ENCODE measurements around the gene ZG16B.

ZG16B gene

GRCh38 chr16:2822158-2822495, 8.0 kb upstream of the ZG16B start:
- no peak for FAIRE-seq
- no peak for DNase-seq (ENCODE audit: insufficient read length, low spot score)
- no peak for TF ChIP-seq POLR2A (IDR thresholded peaks at IDR 0.05; ENCODE audit: low read depth, low read length)
- TF ChIP-seq POLR2AphosphoS5 (IDR thresholded peaks at IDR 0.05; ENCODE audit: low read depth, low read length) = no peak
- TF ChIP-seq SPI1 (IDR thresholded peaks at IDR 0.05; ENCODE audit: low read depth, low read length) = no peak
- no peak for TF ChIP-seq POU2F2 (IDR thresholded peaks at IDR 0.05; ENCODE audit: low read depth, low read length)
- TF ChIP-seq TAF1 (IDR thresholded peaks at IDR 0.05; ENCODE audit: low read depth, low read length) = no peak
- TF ChIP-seq PAX5 (IDR thresholded peaks at IDR 0.05; ENCODE audit: insufficient read depth, low read length, severe bottlenecking) = no peak

GRCh38 chr16:2822496-2822895, 7.6 kb upstream of the ZG16B start:
- FAIRE-seq (no peak), DNase-seq (ENCODE audit: insufficient read length, low spot score) (no peak)
- TF ChIP-seq SPI1 (IDR thresholded peaks at IDR 0.05; ENCODE audit: low read depth, low read length) (no peak), TAF1 (IDR thresholded peaks at IDR 0.05; ENCODE audit: low read depth, low read length) (no peak), PAX5 (IDR thresholded peaks at IDR 0.05; ENCODE audit: insufficient read depth, low read length, severe bottlenecking) (no peak), POLR2A (IDR thresholded peaks at IDR 0.05; ENCODE audit: low read depth, low read length) (no peak), POLR2AphosphoS5 (IDR thresholded peaks at IDR 0.05; ENCODE audit: low read depth, low read length) (no peak)

DNA sequence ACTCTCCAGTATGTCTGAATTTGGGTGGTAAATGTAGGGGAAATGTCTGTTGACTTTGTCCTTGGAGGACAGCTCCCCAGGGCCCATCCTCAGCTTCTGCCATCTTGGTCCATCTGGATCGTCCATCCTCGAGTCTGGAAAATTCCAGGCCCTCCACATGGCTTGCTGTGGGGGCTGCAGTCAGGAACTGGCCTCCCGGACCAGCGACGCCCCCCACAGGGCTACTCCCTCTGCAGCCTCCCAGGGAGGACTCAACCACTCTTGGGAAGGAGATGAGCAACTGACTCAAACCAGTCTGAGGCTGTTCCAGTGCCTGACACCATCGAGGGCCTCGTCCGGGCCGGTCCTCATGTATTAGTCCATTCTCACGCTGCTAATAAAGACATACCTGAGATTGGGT, 5.5 kb upstream of the ZG16B start:
- FAIRE-seq (no peak), DNase-seq (ENCODE audit: insufficient read length, low spot score) (no peak)
- TF ChIP-seq POLR2A (IDR thresholded peaks at IDR 0.05; ENCODE audit: low read depth, low read length) (no peak), SPI1 (IDR thresholded peaks at IDR 0.05; ENCODE audit: low read depth, low read length) (no peak), POLR2AphosphoS5 (IDR thresholded peaks at IDR 0.05; ENCODE audit: low read depth, low read length) (no peak), POU2F2 (IDR thresholded peaks at IDR 0.05; ENCODE audit: low read depth, low read length) (no peak), PAX5 (IDR thresholded peaks at IDR 0.05; ENCODE audit: insufficient read depth, low read length, severe bottlenecking) (no peak), TAF1 (IDR thresholded peaks at IDR 0.05; ENCODE audit: low read depth, low read length) (no peak)

DNA sequence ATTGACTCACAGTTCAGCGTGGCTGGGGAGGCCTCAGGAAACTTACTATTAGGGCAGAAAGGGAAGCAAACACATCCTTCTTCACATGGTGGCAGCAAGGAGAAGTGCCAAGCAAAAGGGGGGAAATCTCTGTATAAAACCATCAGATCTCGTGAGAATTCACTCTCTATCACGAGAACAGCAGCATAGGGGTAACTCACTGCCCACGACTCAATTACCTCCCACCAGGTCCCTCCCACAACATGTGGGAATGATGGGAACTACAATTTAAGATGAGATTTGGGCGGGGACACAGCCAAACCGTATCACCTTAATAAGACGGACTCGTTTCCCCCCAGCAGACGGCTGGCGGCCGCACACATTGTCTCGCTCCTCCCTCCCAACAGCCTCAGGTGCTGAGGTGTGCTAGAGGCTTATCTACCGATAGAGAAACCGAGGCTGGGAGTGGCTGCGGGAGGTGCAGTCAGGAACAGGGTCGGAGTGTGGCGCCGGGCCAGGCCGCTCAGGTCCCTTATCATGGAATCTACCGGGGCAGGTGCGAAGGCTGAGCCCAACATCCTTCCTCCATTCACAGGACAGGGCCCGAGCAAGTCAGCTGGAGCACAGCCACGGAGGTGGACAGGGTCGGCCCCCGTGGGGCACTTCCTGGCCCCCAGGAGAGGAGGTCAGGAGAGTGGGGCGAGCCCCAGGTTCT, 4.9 kb upstream of the ZG16B start:
- TF ChIP-seq POLR2AphosphoS5 (IDR thresholded peaks at IDR 0.05; ENCODE audit: low read depth, low read length) (no peak), POLR2A (IDR thresholded peaks at IDR 0.05; ENCODE audit: low read depth, low read length) (no peak), POU2F2 (IDR thresholded peaks at IDR 0.05; ENCODE audit: low read depth, low read length) (no peak), TAF1 (IDR thresholded peaks at IDR 0.05; ENCODE audit: low read depth, low read length) (no peak), PAX5 (IDR thresholded peaks at IDR 0.05; ENCODE audit: insufficient read depth, low read length, severe bottlenecking) (no peak), SPI1 (IDR thresholded peaks at IDR 0.05; ENCODE audit: low read depth, low read length) (no peak)
- no peak for DNase-seq (ENCODE audit: insufficient read length, low spot score)
- FAIRE-seq = no peak

- TF ChIP-seq POLR2AphosphoS5 (IDR thresholded peaks at IDR 0.05; ENCODE audit: low read depth, low read length) = no peak
- no peak for TF ChIP-seq POU2F2 (IDR thresholded peaks at IDR 0.05; ENCODE audit: low read depth, low read length)
- no peak for TF ChIP-seq POLR2A (IDR thresholded peaks at IDR 0.05; ENCODE audit: low read depth, low read length)
- TF ChIP-seq PAX5 (IDR thresholded peaks at IDR 0.05; ENCODE audit: insufficient read depth, low read length, severe bottlenecking) = no peak
- no peak for TF ChIP-seq SPI1 (IDR thresholded peaks at IDR 0.05; ENCODE audit: low read depth, low read length)
- no peak for TF ChIP-seq TAF1 (IDR thresholded peaks at IDR 0.05; ENCODE audit: low read depth, low read length)
- DNase-seq (ENCODE audit: insufficient read length, low spot score) (no peak), FAIRE-seq (no peak)
Observed at GRCh38 chr16:2825906-2826305, 4.2 kb upstream of the ZG16B start.

GRCh38 chr16:2826591-2827373, 3.3 kb upstream of the ZG16B start:
- TF ChIP-seq POLR2AphosphoS5 (IDR thresholded peaks at IDR 0.05; ENCODE audit: low read depth, low read length) (no peak), POLR2A (IDR thresholded peaks at IDR 0.05; ENCODE audit: low read depth, low read length) (no peak), SPI1 (IDR thresholded peaks at IDR 0.05; ENCODE audit: low read depth, low read length) (no peak), TAF1 (IDR thresholded peaks at IDR 0.05; ENCODE audit: low read depth, low read length) (no peak), POU2F2 (IDR thresholded peaks at IDR 0.05; ENCODE audit: low read depth, low read length) (no peak)
- no peak for DNase-seq (ENCODE audit: insufficient read length, low spot score)
- no peak for FAIRE-seq

GRCh38 chr16:2827374-2827791, 2.7 kb upstream of the ZG16B start:
- DNase-seq (ENCODE audit: insufficient read length, low spot score) (no peak), FAIRE-seq (no peak)
- TF ChIP-seq POLR2A (IDR thresholded peaks at IDR 0.05; ENCODE audit: low read depth, low read length) = no peak
- no peak for TF ChIP-seq POLR2AphosphoS5 (IDR thresholded peaks at IDR 0.05; ENCODE audit: low read depth, low read length)
- no peak for TF ChIP-seq PAX5 (IDR thresholded peaks at IDR 0.05; ENCODE audit: insufficient read depth, low read length, severe bottlenecking)
- TF ChIP-seq TAF1 (IDR thresholded peaks at IDR 0.05; ENCODE audit: low read depth, low read length) = no peak
- no peak for TF ChIP-seq SPI1 (IDR thresholded peaks at IDR 0.05; ENCODE audit: low read depth, low read length)
- no peak for TF ChIP-seq POU2F2 (IDR thresholded peaks at IDR 0.05; ENCODE audit: low read depth, low read length)

DNA sequence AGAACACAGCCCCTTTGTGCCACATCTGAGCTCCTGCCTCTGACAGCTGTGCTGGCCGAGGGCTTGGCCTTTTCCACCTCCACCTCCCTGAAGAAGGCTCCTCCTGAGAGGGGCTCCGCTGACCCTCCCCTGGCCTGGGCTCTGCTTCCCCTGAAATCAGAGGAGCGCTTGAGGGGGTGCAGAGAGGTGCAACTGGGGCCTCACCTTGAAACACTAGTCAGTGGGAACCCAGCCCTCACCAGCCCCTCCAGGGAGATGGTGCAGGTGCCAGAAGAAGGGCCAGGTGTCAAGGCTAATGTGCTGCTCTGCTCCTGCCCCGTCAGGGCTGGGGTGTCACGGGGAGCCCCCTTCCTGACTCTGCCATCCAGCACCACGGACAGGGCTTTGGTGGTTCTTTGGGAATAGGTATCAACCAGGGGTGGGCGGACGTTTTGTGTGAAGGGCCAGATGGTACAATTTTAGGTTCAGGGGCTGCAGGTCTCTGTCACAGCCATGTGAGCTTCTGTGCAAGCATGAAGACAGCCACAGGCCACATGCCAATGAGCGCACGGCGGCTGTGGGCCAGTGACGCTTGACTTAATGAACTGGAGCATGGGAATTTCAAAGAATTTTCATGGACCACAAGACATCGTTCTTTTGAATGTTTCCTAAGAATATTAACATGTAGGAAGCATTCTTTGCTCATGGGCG, 2.1 kb upstream of the ZG16B start:
- FAIRE-seq = no peak
- DNase-seq (ENCODE audit: insufficient read length, low spot score) = no peak
- no peak for TF ChIP-seq POLR2A (IDR thresholded peaks at IDR 0.05; ENCODE audit: low read depth, low read length)
- TF ChIP-seq SPI1 (IDR thresholded peaks at IDR 0.05; ENCODE audit: low read depth, low read length) = no peak
- TF ChIP-seq PAX5 (IDR thresholded peaks at IDR 0.05; ENCODE audit: insufficient read depth, low read length, severe bottlenecking) = no peak
- TF ChIP-seq POU2F2 (IDR thresholded peaks at IDR 0.05; ENCODE audit: low read depth, low read length) = no peak
- no peak for TF ChIP-seq POLR2AphosphoS5 (IDR thresholded peaks at IDR 0.05; ENCODE audit: low read depth, low read length)

GRCh38 chr16:2828521-2828840, 1.6 kb upstream of the ZG16B start:
- no peak for DNase-seq (ENCODE audit: insufficient read length, low spot score)
- FAIRE-seq = no peak
- no peak for TF ChIP-seq SPI1 (IDR thresholded peaks at IDR 0.05; ENCODE audit: low read depth, low read length)
- no peak for TF ChIP-seq POLR2A (IDR thresholded peaks at IDR 0.05; ENCODE audit: low read depth, low read length)
- no peak for TF ChIP-seq TAF1 (IDR thresholded peaks at IDR 0.05; ENCODE audit: low read depth, low read length)
- TF ChIP-seq POLR2AphosphoS5 (IDR thresholded peaks at IDR 0.05; ENCODE audit: low read depth, low read length) = no peak
- TF ChIP-seq PAX5 (IDR thresholded peaks at IDR 0.05; ENCODE audit: insufficient read depth, low read length, severe bottlenecking) = no peak
- TF ChIP-seq POU2F2 (IDR thresholded peaks at IDR 0.05; ENCODE audit: low read depth, low read length) = no peak

Data from GM12891 (cell line).